Spleen (tissue), 11 donors: ENCODE results near the gene THSD7A. TPM values are rescaled to one million over a fixed set of nuclear protein-coding genes. Genes with fewer than 3 reads are reported as not detected.

ENCODE experiments used
- DNase-seq: peaks from one replicate; pipeline ENCODE4 v3.0.0-alpha.2; 2020
- H3K27ac ChIP-seq, 8 donors: fragments of 200-600 bp; sonication (generic) in 7 of 8; 1 replicate in 4 of 8; 2 replicates in 4 of 8; pipeline versions ENCODE4 v1.5.0 to v1.8.0; 2016 to 2021; ENCODE audit warnings: inconsistent platforms in 4 of 8, mild to moderate bottlenecking in 4 of 8, moderate library complexity in 1 of 8
- H3K27me3 ChIP-seq, 7 donors: fragments of 200-600 bp; sonication (generic) in 6 of 7; replicated peaks in 1 of 7; 1 replicate in 4 of 7; 2 replicates in 3 of 7; pipeline versions ENCODE4 v1.5.0 to v1.8.0; 2016 to 2021; ENCODE audit warnings: inconsistent platforms in 3 of 7, mild to moderate bottlenecking in 1 of 7
- H3K36me3 ChIP-seq, 6 donors: fragments of 200-600 bp; sonication (generic) in 5 of 6; 1 replicate in 4 of 6; 2 replicates in 2 of 6; pipeline versions ENCODE4 v1.5.0 to v1.8.0; 2016 to 2021; ENCODE audit warnings: inconsistent platforms in 2 of 6
- H3K4me1 ChIP-seq, 6 donors: fragments of 200-600 bp; sonication (generic) in 5 of 6; 1 replicate in 3 of 6; 2 replicates in 3 of 6; pipeline versions ENCODE4 v1.5.0 to v1.8.0; 2016 to 2021; ENCODE audit warnings: inconsistent platforms in 3 of 6
- H3K4me3 ChIP-seq, 8 donors: fragments of 200-600 bp; sonication (generic) in 7 of 8; 1 replicate in 4 of 8; 2 replicates in 4 of 8; pipeline versions ENCODE4 v1.5.0 to v1.8.0; 2016 to 2021; ENCODE audit warnings: inconsistent platforms in 4 of 8, mild to moderate bottlenecking in 4 of 8, moderate library complexity in 2 of 8
- H3K9me3 ChIP-seq, 8 donors: fragments of 200-600 bp; sonication (generic) in 7 of 8; 1 replicate in 4 of 8; 2 replicates in 4 of 8; pipeline versions ENCODE4 v1.5.0 to v1.8.0; 2016 to 2021; ENCODE audit warnings: inconsistent platforms in 4 of 8
- CTCF ChIP-seq, 11 experiments: fragments of 200-600 bp in 7 of 11; fragments of 450-650 bp in 4 of 11; sonication (generic) in 4 of 11; IDR thresholded peaks in 8 of 11; conservative IDR thresholded peaks in 3 of 11; 1 replicate in 7 of 11; 2 replicates in 4 of 11; pipeline versions ENCODE4 v1.4.0 to v1.8.0; 2016 to 2021; ENCODE audit warnings: antibody characterized with exemption in 11 of 11, inconsistent platforms in 4 of 11, mild to moderate bottlenecking in 1 of 11
- POLR2A ChIP-seq, 3 donors: fragments of 450-650 bp; IDR thresholded peaks; one replicate each; pipeline ENCODE4 v1.5.1; 2017; ENCODE audit warnings: antibody characterized with exemption in 3 of 3, mild to moderate bottlenecking in 1 of 3
- POLR2AphosphoS5 ChIP-seq, 3 donors: sonication (generic); formaldehyde crosslinking; IDR thresholded peaks; one replicate each; pipeline ENCODE4 v1.5.1; 2017; ENCODE audit warnings: antibody characterized with exemption in 3 of 3
- WGBS, 5 donors: extraction: QIAGEN DNeasy Blood & Tissue Kit in 3 of 5; methylation state at CpG; one replicate each; pipeline versions ENCODE4 v1.1.5 to v1.1.7; 2013 to 2018; 5-methylcytosine and 5-hydroxymethylcytosine counted together
- intact Hi-C: fragments of 100-400 bp; cut with DNase I; formaldehyde crosslinking; loops from one replicate; pipeline ENCODE4 v1.15.0; 2023; ENCODE audit warnings: low total_unique reads
- polyA plus RNA-seq, 3 donors: library from polyadenylated mRNA; stranded (reverse); fragments of 200-250 nt; gene quantifications; one replicate each; pipeline ENCODE4 v1.2.1, GENCODE V29; 2013
- total RNA-seq, 7 donors: library from RNA; depleted of rRNA in 3 of 7; stranded (reverse); fragments of >200 nt in 3 of 7; fragmentation: NEBNext Ultra II Directional in 4 of 7; extraction: Animal tissue kit (Norgen Biotek cat#: 25700) in 4 of 7; gene quantifications; one replicate each; pipeline versions ENCODE4 v1.1.0 to v1.2.1, GENCODE V29; 2016 to 2021
- donor health status: healthy with polysubstance abuse.
- donor health status: DM: no; HTN: no; CAD: no; lungs with moderate emphysema.
- donor health status: DM: no; HTN: no; CAD: no.
- donor health status: Bipolar disorder and iron deficiency.
- donor health status: healthy.
- donor health status: DM: no; HTN: no; CAD: no.
- donor health status: DM: yes; HTN: yes; CAD: no.

Gene THSD7A
- total and polyA plus RNA-seq, 10 donors, result 0.29 to 8.7 (median 4.2) TPM

GRCh38 chr7:11343818-11344413 lies 488.1 kb downstream of the THSD7A start:
- no peaks in the 10 kb centered on the region for H3K9me3 ChIP-seq
- H3K4me1 ChIP-seq, result peaks cover 0 to 7% (median 5%) of the 10 kb centered on the region in 6 donors
- no peaks in the 10 kb centered on the region for H3K36me3 ChIP-seq
- no peak overlapping the region for H3K4me3 ChIP-seq
- intact Hi-C loops, result no loop called here
- peaks cover 0 to 8% (median 0%) of the 10 kb centered on the region in 7 donors for H3K27me3 ChIP-seq
- H3K27ac ChIP-seq, result no peak overlapping the region
- no peak for DNase-seq
- TF ChIP-seq CTCF (IDR thresholded peaks at IDR 0.05 in 8 of 11, conservative IDR thresholded peaks at IDR 0.05 in 3 of 11), result peak; percentile 14 to 69 (median 54)
- TF ChIP-seq POLR2A (IDR thresholded peaks at IDR 0.05), result no peak
- 18 to 21% (median 20%) methylated on average over 10 of the region's 10 CpGs for WGBS, 5 donors

GRCh38 chr7:11343136-11343535 lies 488.9 kb downstream of the THSD7A start:
- intact Hi-C loops, result no loop called here
- Histone ChIP-seq H3K36me3 (no peaks in the 10 kb centered on the region), H3K27me3 (peaks cover 0 to 8% (median 0%) of the 10 kb centered on the region in 7 donors), H3K9me3 (no peaks in the 10 kb centered on the region), H3K4me3 (no peak overlapping the region), H3K27ac (no peak overlapping the region), H3K4me1 (peaks cover 0 to 7% (median 5%) of the 10 kb centered on the region in 6 donors)
- no peak for DNase-seq
- TF ChIP-seq POLR2A (IDR thresholded peaks at IDR 0.05) (no peak), POLR2AphosphoS5 (IDR thresholded peaks at IDR 0.05) (no peak), CTCF (IDR thresholded peaks at IDR 0.05 in 8 of 11, conservative IDR thresholded peaks at IDR 0.05 in 3 of 11) (no peak)

- peaks cover 0 to 8% (median 0%) of the 10 kb centered on the region in 7 donors for H3K27me3 ChIP-seq
- no peaks in the 10 kb centered on the region for H3K36me3 ChIP-seq
- TF ChIP-seq POLR2A (IDR thresholded peaks at IDR 0.05) (no peak), POLR2AphosphoS5 (IDR thresholded peaks at IDR 0.05) (no peak), CTCF (IDR thresholded peaks at IDR 0.05 in 8 of 11, conservative IDR thresholded peaks at IDR 0.05 in 3 of 11) (no peak)
- WGBS, 5 donors, result 23 to 59% (median 34%) methylated on average over 4 of the region's 4 CpGs
- intact Hi-C loops, result no loop called here
- H3K27ac ChIP-seq, result no peak overlapping the region
- no peak overlapping the region for H3K4me3 ChIP-seq
- DNase-seq, result no peak
- no peaks in the 10 kb centered on the region for H3K9me3 ChIP-seq
- H3K4me1 ChIP-seq, result peaks cover 0 to 7% (median 5%) of the 10 kb centered on the region in 6 donors
These were observed 490.6 kb downstream of the THSD7A start for GRCh38 chr7:11341285-11341944.

- H3K36me3 ChIP-seq, result no peaks in the 10 kb centered on the region
- DNase-seq, result no peak
- H3K27ac ChIP-seq, result no peak overlapping the region
- TF ChIP-seq POLR2AphosphoS5 (IDR thresholded peaks at IDR 0.05) (no peak), POLR2A (IDR thresholded peaks at IDR 0.05) (no peak)
- no peaks in the 10 kb centered on the region for H3K4me1 ChIP-seq
- intact Hi-C loops, result no loop called here
- no peaks in the 10 kb centered on the region for H3K9me3 ChIP-seq
- H3K4me3 ChIP-seq, result no peak overlapping the region
- WGBS, 5 donors, result 27 to 60% (median 40%) methylated on average over 2 of the region's 2 CpGs
- no peaks in the 10 kb centered on the region for H3K27me3 ChIP-seq
These were observed 495.6 kb downstream of the THSD7A start for GRCh38 chr7:11336432-11336831.
